HG03039 (cell line): ENCODE measurements around the gene XPNPEP1.

Source experiments
- ATAC-seq: cut with Tn5 transposase; IDR thresholded peaks from one replicate; pipeline ENCODE4 v1.9.1; 2021; ENCODE audit warnings: mild to moderate bottlenecking, moderate library complexity; ENCODE audit not compliant: unreplicated experiment

The XPNPEP1 gene

GRCh38 chr10:109820620-109821405, 102.5 kb downstream of the XPNPEP1 start:
- ATAC-seq, result no peak

- ATAC-seq, result no peak
These were observed 103.5 kb downstream of the XPNPEP1 start for GRCh38 chr10:109819807-109820206.
